K562 (cell line): Measurements from ENCODE around the gene UBE2L3.

Source experiments
- ASH1L ChIP-seq: fragments of 450-650 bp; IDR thresholded peaks from 2 replicates; pipeline ENCODE4 v1.6.1; 2018; ENCODE audit warnings: borderline replicate concordance, mild to moderate bottlenecking, low read depth; ENCODE audit not compliant: partially characterized antibody
- CCNT2 ChIP-seq: IDR thresholded peaks from 2 replicates; pipeline ENCODE4 v1.6.1; 2011; ENCODE audit warnings: borderline replicate concordance, low read depth, mild to moderate bottlenecking, moderate library complexity, mixed read lengths, low read length; ENCODE audit not compliant: insufficient read length; ENCODE audit errors: extremely low read depth
- CHD4 ChIP-seq: fragments of 200-600 bp; sonication (generic); IDR thresholded peaks from 3 replicates; pipeline ENCODE4 v1.6.1; 2012; ENCODE audit warnings: low read depth, mild to moderate bottlenecking, mixed read lengths, low read length, inconsistent platforms; ENCODE audit not compliant: insufficient read depth, insufficient replicate concordance, poor library complexity, severe bottlenecking
- ETV5 ChIP-seq: sonication (generic); formaldehyde crosslinking; IDR thresholded peaks from 2 replicates; pipeline ENCODE4 v1.4.0; 2020; ENCODE audit warnings: low read depth, mild to moderate bottlenecking, missing genetic modification reagents
- EZH2 ChIP-seq: IDR thresholded peaks from 2 replicates; pipeline ENCODE4 v1.6.1; 2012; ENCODE audit warnings: low read depth, mild to moderate bottlenecking, inconsistent platforms, low read length, borderline replicate concordance
- MEIS2 ChIP-seq: fragments of 450-650 bp; IDR thresholded peaks from 2 replicates; pipeline ENCODE4 v1.6.1; 2014; ENCODE audit warnings: mild to moderate bottlenecking; ENCODE audit not compliant: partially characterized antibody
- NFXL1 ChIP-seq: fragments of 450-650 bp; formaldehyde crosslinking; IDR thresholded peaks from 2 replicates; pipeline ENCODE4 v1.4.0; 2021; ENCODE audit warnings: mild to moderate bottlenecking
- RAD21 ChIP-seq, 2 experiments: fragments of 250-450 bp in 1 of 2; fragments of 450-650 bp in 1 of 2; sonication (Bioruptor Pico) in 1 of 2; formaldehyde crosslinking in 1 of 2; IDR thresholded peaks in 1 of 2; conservative IDR thresholded peaks in 1 of 2; 2 replicates each; pipeline versions ENCODE4 v1.4.0 to v1.8.0; 2020 to 2022; ENCODE audit warnings: mild to moderate bottlenecking in 2 of 2, moderate library complexity in 1 of 2
- SRSF1 ChIP-seq: fragments of 200-400 bp; formaldehyde crosslinking; IDR thresholded peaks from 2 replicates; pipeline ENCODE4 v1.6.1; 2017; ENCODE audit warnings: mild to moderate bottlenecking, low read depth, low read length, moderate library complexity
- WHSC1 ChIP-seq: IDR thresholded peaks from one replicate; pipeline ENCODE4 v1.6.1; 2012; ENCODE audit warnings: low read length, control low read depth, inconsistent platforms
- ZNF121 ChIP-seq: sonication (generic); formaldehyde crosslinking; conservative IDR thresholded peaks from 2 replicates; pipeline ENCODE4 v1.8.0; 2022; ENCODE audit warnings: missing genetic modification reagents
- TF ChIP-seq, protein P1 (sequence below): fragments of 250-450 bp; sonication (Bioruptor Pico); IDR thresholded peaks from 2 replicates; pipeline ENCODE4 v1.5.0; 2022; ENCODE audit warnings: mild to moderate bottlenecking
- TF ChIP-seq, protein P2 (sequence below): sonication (generic); formaldehyde crosslinking; IDR thresholded peaks from 2 replicates; pipeline ENCODE4 v1.8.1; 2023; ENCODE audit warnings: mild to moderate bottlenecking, missing genetic modification reagents
- TF ChIP-seq, protein P3 (sequence below), 2 experiments: fragments of 450-650 bp; formaldehyde crosslinking in 1 of 2; IDR thresholded peaks; 2 replicates each; pipeline versions ENCODE4 v1.4.0 to v1.6.1; 2014 to 2020; ENCODE audit warnings: mild to moderate bottlenecking in 2 of 2, borderline replicate concordance in 1 of 2, low read depth in 1 of 2

DNA sequence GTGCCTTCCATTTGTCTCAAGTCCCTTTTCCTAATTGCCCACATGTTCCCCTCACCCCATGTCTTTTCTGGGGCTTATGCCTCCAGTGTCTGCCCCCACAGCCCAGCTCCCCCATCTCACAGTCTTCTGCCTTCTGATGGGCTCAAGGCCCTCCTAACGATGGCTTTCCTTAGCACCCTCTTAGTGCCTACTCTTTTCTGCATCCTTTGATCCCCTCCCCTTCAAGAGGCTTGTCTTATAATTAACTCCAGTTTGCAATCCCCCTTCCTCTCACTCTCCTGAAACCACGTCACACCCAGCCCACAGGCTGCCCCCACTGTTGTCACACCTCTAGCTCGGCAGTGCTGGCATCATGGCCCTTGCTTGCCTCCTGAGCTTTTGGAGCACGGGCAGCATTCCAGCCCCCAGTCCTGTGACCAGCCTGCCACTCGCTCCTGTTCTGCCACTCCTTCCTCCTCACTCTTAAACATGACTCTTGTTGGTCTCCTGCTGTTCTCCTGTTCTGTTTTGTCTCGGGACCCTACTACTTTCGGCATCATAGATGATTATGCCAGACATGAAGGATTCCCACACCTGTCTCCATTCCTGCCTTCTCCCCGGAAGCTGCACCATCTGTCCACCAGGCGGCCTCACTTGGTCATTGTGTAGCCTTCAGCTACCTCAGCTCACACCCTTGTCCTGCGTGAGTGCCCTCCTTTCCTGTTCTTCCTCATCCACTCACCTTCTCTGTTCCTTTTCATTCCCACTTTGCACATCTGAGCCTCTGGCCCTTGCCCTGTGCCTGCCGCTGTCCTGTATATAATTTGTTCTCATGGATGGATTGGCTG, 26.1 kb downstream of the UBE2L3 start:
- TF ChIP-seq CCNT2 (no peak), WHSC1 (no peak), RAD21 (CRISPR knock-in tag; conservative IDR thresholded peaks at IDR 0.05 in 1 of 2, IDR thresholded peaks at IDR 0.05 in 1 of 2) (peak; percentile 53 to 97; a peak in 3 of 4 replicates), NFXL1 (CRISPR knock-in tag) (no peak), ASH1L (no peak), EZH2 (no peak), ETV5 (CRISPR knock-in tag) (no peak), ZNF121 (no peak), CHD4 (no peak), SRSF1 (no peak), MEIS2 (no peak)
- TF ChIP-seq, protein P1, sequence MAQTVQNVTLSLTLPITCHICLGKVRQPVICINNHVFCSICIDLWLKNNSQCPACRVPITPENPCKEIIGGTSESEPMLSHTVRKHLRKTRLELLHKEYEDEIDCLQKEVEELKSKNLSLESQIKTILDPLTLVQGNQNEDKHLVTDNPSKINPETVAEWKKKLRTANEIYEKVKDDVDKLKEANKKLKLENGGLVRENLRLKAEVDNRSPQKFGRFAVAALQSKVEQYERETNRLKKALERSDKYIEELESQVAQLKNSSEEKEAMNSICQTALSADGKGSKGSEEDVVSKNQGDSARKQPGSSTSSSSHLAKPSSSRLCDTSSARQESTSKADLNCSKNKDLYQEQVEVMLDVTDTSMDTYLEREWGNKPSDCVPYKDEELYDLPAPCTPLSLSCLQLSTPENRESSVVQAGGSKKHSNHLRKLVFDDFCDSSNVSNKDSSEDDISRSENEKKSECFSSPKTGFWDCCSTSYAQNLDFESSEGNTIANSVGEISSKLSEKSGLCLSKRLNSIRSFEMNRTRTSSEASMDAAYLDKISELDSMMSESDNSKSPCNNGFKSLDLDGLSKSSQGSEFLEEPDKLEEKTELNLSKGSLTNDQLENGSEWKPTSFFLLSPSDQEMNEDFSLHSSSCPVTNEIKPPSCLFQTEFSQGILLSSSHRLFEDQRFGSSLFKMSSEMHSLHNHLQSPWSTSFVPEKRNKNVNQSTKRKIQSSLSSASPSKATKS (CRISPR knock-in tag): no peak
- TF ChIP-seq, protein P2, sequence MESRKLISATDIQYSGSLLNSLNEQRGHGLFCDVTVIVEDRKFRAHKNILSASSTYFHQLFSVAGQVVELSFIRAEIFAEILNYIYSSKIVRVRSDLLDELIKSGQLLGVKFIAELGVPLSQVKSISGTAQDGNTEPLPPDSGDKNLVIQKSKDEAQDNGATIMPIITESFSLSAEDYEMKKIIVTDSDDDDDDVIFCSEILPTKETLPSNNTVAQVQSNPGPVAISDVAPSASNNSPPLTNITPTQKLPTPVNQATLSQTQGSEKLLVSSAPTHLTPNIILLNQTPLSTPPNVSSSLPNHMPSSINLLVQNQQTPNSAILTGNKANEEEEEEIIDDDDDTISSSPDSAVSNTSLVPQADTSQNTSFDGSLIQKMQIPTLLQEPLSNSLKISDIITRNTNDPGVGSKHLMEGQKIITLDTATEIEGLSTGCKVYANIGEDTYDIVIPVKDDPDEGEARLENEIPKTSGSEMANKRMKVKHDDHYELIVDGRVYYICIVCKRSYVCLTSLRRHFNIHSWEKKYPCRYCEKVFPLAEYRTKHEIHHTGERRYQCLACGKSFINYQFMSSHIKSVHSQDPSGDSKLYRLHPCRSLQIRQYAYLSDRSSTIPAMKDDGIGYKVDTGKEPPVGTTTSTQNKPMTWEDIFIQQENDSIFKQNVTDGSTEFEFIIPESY (CRISPR knock-in tag): no peak
- TF ChIP-seq, protein P3, sequence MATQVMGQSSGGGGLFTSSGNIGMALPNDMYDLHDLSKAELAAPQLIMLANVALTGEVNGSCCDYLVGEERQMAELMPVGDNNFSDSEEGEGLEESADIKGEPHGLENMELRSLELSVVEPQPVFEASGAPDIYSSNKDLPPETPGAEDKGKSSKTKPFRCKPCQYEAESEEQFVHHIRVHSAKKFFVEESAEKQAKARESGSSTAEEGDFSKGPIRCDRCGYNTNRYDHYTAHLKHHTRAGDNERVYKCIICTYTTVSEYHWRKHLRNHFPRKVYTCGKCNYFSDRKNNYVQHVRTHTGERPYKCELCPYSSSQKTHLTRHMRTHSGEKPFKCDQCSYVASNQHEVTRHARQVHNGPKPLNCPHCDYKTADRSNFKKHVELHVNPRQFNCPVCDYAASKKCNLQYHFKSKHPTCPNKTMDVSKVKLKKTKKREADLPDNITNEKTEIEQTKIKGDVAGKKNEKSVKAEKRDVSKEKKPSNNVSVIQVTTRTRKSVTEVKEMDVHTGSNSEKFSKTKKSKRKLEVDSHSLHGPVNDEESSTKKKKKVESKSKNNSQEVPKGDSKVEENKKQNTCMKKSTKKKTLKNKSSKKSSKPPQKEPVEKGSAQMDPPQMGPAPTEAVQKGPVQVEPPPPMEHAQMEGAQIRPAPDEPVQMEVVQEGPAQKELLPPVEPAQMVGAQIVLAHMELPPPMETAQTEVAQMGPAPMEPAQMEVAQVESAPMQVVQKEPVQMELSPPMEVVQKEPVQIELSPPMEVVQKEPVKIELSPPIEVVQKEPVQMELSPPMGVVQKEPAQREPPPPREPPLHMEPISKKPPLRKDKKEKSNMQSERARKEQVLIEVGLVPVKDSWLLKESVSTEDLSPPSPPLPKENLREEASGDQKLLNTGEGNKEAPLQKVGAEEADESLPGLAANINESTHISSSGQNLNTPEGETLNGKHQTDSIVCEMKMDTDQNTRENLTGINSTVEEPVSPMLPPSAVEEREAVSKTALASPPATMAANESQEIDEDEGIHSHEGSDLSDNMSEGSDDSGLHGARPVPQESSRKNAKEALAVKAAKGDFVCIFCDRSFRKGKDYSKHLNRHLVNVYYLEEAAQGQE (IDR thresholded peaks at IDR 0.05; ENCODE audit: borderline replicate concordance): no peak
- TF ChIP-seq, protein P3 (CRISPR knock-in tag; IDR thresholded peaks at IDR 0.05; ENCODE audit: low read depth): peak; percentile 23; the same call in 1 of the 2 replicates
